Fibroblast of skin of abdomen (primary cell): ENCODE results near the gene RASA3.
A peak's percentile ranks its signal among the peaks of the same experiment; 100 is the strongest.

ENCODE experiments used
- DNase-seq: peaks from one replicate; pipeline ENCODE4 v3.0.0-alpha.2; 2013

Gene RASA3

DNA sequence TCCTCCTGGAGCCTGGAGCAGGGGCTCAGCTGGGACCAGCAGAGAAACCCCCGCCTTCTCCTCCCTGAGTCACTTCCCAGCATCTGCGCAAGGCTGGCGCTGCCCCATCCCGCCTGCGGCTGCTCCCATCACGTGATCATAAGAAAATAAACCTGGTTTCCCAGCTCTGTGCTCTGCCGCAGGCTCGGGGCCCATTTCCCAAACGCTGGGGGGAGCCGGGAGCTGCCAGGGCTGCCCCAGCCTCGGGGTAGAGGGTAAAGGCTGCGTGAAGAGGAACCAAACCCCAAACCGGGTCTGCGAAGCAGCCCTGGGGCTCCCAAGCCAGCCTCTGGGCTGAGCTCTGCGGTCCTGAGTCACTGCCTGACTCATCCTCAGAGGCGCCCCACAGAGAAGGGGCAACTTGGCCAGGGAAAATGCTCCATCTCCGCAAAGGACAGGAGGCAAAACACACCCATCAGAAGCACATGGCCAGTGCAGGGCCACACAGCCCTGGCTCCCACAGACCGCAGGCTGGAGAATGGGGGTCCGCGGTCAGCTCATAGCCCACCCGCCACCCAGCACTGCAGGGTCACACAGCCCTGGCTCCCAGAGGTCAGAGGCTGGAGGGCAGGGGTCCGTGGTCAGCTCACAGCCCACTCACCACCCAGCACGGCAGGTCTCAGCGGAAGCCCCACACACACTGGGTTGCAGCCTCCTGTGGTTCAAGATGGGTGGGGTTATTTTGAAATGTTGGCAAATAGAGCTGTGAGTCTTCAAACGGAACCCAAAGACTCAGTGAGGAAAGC is 67.1 kb downstream of the RASA3 start:
- DNase-seq: peak; percentile 98

DNA sequence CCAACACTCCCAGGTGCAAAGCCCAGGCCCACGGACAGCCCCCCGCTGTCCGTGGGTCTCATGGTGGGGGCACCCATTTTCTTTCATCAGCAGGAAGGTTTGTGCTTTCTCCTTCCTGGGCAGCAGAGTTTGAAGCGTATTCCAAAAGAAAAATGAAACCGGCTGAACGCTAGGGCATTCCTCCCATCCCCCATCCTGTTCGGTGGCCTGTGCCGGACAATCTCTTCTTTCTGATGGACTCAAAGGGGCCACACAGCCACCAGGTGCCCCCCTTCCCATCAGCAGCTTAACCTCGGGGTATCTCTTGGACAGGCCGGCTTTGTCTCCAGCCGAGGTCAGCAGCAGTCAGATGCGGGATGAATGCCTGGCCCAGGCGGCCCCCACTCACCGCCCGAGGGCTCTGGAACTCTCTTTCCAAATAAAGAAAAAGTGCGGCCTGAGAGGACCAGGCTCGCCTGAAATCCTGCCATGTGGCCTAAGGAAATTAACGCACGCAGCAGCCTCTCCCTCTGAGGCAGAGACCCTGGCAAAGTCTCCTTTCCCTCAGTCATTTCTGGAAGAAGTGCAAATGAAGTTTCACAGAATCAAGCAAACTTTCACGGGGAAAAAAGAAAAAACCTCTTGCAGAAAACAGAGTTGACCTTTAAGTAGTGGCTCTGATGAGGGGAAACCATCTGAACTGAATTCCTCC is 67.8 kb downstream of the RASA3 start:
- peak; percentile 34 for DNase-seq

DNA sequence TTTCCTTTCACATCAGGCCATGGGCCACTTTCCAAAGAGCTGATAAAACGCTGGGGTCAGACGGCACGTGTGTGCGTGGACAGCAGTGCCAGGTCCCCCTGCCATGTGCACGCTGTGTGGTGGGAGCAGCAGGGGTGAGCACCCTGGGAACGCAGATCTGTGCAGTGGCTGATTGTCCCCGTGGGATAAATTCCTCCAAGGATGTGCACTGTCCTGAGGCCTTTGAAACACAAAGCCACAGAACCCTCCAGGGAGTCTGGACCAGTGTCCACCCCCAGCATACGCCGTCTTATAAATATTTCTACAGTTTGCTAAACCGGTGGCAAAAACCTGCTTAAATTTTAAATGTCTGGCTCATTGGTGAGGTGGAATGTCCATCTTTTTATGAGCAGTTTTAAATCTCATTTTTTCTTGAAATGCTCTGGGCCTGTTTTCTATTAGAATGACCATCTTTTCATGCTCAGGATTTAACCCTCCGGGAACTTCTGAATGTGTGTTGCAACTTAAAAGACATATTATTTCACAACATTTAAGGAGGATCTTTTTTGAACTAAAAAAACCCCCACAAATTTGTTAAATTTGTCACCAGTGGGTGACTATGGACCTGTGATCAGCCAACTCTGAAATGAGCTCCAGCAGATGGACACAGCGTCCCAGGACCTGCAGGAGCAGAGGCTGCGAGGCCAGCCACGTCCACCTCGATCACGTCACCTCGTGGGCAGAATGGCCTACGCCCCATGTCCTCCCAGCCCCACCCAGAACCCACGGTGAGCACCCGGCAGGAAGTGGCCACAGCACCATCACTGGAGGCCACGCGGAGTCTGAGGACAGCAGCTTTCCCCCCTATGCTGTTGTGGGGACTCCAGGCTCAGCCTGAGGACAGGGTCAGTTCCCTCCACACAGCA is 68.6 kb downstream of the RASA3 start:
- DNase-seq: peak; percentile 62

DNA sequence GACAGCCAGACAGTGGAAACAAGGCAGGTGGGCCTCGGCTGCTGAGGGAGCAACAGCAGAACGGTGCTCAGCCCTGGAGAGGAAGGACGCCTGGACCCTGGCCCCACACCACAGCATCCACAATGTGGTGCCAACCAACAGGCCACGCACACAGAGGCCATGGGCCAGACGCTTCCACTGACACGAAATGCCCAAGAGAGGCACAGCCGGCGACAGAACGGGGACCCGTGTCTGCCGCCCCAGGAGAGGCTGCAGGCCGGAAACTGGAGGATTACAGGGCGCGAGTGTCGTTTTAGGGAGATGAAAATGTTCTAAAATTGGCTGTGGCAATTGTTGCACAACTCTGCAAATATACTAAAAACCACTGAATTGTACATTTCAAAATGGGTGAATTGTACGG is 69.7 kb downstream of the RASA3 start:
- DNase-seq: no peak

DNA sequence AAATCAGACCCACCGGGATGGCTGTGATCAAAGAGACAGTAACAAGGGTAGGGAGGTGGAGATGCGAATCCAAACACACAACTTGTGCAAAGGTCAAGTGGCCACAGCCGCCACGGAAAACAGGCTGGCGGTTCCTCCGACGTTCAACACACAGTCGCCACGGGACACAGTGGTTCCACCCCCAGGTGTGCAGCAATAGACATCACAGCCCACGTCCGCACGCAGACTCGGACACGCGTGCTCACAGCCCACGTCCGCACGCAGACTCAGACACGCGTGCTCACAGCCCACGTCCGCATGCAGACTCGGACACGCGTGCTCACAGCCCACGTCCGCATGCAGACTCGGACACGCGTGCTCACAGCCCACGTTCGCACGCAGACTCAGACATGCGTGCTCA is 70.1 kb downstream of the RASA3 start:
- no peak for DNase-seq

DNA sequence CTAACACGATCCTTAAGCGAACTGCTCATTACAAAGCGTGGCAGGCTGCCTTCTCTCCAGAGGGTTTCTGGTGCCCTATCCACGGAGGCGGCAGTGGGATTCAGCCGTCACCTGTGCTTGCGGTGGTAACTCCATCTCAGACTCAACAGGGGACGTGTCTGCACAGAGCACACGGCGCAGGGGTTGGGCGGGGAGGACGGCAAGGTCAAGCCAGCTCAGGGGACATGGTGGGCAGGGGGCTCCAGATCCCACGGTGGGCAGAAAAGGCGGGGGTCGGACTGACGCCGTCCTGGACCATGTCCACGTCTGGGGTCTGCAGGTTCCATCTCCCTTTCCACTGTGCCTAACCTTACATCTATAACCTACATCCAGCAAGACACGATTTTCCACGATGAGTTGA is 70.7 kb downstream of the RASA3 start:
- no peak for DNase-seq

DNA sequence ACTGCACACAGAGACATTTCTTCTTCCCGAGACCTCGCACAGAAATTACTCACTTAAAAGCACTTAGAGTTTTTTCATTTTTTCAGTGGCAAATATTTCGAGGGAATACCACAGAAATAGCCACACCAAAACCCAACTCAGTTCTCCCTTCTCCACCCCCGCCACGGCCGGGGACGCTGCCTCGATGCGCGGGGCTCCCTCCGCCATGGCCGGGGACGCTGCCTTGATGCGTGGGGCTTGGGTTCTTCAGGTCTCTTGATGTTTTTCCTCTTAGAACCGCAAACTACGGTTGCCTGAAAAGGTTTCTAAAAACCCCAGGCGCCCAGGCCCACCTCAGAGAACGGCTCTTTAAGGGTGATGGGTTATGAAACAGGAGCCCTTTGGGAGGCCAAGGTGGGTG is 71.4 kb downstream of the RASA3 start:
- DNase-seq: no peak

DNA sequence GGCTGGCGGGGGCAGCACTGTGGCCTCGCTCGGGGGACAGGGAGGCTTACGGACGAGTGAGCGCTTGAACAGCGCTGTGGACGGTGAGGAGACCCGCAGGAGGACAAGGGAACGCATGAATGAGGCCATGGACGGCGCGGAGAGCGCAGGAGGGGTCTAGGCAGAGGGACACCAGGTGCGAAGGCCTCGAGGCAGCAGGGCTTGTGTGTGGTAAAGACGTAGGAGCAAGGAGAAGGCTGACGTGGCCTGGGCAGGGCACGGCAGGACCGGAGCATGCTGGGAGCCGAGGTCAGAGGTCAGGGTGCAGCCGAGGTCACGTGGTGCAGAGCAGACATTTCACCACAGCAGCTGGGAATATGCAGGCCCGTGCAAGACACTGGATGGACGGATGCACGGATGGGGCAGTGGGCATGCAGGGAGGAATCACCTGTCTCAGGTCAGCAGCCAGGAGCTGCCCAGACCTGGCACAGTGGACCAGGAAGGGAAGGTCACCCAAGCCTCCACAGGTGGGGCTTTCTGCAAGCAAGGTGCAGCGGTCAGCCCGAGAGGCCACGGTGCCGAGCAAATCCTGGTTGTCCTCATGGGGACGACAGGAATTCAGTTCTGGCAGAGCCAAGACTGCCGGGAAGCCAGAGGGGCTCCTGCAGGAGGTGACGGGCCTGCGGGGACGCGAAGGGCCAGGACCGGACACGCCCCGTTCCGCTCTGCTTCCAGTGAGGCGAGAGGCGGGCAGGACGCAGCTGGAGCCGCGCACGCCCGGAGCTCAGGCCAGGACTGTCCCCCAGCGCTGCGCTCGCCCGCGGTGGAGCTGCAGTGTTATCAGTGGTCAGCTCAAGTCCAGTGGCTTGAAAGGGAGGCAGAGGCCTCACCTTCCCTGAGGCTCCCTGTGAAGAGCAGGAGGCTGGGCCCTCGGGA is 72.2 kb downstream of the RASA3 start:
- no peak for DNase-seq

DNA sequence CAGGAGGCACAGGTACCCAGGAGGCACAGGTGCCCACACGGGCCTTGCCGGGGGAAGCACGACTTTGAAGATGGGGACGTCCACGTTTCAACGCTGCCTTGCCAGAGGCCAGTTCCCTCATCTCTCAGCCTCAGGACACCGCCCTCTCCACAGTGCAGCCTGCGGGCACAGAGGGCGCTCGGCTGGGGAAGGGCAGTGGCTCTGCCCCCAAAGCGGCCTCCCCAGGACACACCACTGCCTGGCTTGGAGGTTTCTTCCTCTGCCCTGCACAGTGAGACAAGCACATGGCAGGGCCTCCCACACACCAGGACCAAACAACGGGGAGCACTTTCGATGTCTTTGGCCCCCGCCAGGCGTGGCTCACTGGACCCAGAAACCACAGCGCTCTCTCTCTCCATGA is 73.0 kb downstream of the RASA3 start:
- DNase-seq: no peak

DNA sequence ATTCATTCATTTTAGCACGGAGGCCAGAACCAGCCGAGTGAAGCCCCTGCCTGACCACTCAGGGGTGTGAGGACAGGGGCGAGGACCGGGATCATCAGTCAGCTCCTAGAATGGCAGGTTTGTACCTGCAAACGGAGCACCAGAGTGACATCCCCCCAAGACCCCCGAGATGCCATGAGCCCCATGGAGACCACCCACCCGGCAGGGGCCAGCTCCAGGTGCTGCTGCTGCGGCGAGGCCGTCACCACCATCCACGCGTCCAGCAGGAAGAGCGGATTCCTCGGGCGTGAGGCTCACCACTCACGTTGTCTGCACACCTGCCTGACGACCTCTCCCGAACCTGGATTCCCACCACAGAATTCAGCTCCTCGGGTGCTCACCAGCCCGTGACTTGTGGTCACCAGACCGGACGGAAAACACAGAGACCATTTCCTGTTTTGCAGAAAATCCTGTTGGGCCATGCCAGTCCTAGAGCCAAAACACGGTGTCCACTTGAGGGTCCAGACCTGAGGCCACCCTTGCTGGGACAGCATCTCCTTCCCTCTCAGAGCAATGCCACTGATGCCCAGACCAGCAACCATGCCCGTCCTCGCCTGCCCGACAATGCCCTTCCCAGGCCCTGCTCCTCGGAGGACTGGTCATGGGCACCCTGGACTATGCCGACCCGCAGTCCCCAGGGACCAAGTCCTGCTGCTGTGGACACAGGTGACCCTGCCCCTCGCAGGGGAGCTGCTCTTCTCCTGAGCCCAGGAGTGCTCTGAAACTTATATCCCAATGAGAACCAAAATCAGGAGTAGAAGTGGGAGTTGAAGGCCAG is 74.2 kb downstream of the RASA3 start:
- DNase-seq: no peak

DNA sequence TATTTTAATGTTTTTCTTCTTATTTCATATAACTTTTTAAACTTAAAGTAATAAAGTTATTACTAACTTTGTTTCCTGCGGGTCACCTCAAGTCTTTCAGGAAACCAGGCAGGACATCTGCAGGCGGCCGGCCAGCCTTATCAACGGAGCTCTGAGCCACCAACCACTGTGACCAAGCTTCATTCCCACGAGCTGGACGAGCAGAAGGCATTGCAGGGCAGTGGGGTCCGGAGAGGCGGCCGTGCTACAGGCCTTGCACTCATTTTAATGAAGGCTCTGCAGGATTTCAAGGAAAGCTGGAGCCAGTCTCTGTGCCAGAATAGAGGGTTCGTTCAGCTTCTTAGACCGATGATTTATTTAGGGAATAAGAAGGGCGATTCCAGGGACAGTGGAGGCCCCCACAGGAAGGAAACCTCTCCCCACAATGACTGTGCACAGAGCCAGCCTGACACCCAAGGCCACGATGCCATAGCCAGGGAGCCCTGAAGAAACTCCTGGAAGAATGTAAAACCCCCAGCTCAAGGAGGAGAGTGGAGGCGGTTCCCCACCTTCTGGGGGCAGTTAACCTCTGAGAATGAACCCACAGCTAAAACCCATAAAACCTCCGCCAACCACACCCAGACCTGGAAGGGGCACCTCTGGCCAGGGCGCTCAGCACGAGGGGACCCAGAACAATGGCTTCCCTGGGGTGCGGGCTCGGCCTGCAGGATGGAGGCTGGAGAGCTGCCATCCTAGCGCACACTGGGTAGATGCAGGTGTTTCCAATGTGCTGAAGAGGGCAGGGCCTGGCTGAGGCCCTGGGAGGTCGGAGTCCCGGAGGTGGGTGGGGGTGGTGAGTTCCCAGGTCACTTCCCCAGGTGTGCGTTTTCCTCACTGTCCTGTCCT is 75.0 kb downstream of the RASA3 start:
- no peak for DNase-seq

DNA sequence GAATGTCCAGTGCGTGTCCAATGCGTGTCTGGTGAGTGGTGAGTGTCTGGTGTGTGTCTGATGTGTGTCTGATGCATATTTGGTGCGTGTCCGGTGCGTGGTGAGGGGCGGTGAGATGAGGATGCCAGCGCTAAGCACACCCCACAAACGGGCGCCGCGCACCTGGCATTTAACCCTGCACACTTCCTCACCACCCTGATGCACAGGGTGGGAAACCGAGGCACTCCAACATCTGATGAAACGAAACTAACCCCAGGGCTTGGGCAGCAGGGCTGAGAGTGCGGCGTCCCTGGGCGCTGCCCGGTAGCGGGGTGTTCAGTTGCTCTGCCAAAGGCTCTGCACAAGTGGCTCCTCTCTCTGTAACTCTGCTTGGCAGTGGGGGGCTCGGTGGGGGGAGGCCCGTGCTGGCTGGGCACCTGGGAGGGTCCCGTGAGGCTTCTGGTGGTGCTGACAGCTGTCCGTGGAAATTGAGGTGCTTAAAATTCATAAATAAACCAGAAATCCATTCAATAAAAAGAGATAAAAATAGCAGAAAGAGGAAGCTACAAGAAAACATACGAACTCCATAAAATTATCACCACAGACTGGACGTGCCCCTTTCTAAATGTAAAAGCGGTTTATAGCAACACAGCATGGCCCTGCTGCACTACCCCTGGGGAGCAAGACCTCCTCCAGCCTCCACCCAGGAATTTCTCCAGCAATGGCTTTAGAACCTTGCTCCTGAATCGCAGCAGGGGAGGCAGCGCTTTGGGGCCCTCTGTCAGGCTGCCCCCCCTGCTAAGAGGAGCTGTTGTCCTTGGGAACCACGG is 76.0 kb downstream of the RASA3 start:
- no peak for DNase-seq

DNA sequence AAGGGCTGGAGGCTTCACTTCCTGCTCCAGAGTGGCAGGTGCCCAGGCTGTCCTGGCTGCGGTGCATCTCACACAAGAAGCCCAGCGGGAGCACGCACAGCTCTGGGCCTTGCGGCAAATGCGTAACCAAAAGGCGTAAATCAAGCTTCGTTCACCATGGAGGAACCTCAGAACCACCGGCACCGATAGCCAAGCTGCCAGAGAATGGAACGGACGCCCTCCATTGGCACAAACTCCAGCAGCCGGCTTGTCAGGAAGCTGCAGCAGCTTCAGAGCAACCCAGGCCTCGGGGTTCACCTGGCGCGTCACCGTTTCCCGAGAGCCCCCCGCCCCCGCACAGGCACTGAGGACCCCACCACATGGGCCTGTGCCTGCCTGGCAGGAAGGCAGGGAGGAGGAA is 76.7 kb downstream of the RASA3 start:
- no peak for DNase-seq

DNA sequence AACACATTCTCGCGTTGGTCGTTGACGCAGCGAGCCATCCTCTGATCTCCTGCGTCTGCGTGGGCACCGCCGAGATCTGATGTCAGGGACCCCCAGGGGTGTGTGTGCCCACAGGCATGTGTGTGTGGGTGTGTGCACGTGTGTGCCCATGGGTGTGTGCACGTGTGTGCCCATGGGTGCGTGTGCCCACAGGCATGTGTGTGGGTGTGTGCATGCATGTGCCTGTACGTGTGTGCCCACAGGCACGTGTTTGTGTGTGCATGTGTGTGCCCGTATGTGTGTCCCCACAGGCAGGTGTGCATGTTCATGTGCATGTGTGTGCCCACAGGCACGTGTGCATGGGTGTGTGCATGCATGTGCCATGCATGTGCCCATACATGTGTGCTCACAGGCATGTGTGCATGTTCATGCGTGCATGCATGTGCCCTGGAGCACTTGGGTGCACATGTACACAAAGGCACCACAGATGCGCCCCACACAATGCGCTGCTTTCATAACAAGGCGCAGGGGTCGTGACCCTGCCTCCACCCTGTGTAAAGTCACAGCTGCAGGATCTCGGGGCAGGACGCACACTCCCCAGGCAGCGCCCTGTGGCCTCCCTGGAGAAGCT is 77.5 kb downstream of the RASA3 start:
- no peak for DNase-seq

DNA sequence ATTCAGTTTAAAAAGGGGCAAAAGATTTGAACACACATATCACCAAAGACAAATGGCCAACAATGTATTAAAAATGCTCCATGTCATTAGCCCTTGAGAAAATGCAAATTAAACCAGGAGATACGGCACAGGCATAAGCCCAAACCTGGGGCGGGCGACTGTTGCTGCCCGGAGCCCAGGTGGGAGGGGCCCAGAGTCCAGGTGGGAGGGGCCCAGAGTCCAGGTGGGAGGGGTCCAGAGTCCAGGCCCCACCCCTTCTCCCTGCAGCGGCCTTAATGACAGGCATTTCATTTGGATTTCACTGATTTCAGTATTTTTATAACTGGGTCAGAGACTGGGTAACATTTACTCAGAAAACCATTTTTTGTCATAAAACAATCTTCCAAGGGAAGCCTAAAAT is 78.2 kb downstream of the RASA3 start:
- DNase-seq: no peak

DNA sequence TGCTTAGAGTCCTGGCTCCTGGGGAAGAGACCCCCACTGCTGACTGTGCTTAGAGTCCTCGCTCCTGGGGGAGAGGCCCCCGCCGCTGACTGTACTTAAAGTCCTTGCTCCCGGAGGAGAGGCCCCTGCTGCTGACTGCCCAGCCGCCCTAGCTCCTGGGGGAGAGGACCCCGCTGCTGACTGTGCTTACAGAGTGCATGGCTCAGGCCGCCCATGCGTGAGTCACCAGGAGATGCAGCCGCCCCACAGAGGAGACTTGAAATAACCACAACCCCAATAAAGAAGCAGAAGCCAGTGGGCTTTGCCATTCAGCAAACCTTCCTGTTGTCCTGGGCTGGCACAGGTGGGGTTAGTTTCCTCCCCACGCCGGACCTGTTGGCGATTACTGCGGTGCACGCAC is 79.4 kb downstream of the RASA3 start:
- peak; percentile 71 for DNase-seq

DNA sequence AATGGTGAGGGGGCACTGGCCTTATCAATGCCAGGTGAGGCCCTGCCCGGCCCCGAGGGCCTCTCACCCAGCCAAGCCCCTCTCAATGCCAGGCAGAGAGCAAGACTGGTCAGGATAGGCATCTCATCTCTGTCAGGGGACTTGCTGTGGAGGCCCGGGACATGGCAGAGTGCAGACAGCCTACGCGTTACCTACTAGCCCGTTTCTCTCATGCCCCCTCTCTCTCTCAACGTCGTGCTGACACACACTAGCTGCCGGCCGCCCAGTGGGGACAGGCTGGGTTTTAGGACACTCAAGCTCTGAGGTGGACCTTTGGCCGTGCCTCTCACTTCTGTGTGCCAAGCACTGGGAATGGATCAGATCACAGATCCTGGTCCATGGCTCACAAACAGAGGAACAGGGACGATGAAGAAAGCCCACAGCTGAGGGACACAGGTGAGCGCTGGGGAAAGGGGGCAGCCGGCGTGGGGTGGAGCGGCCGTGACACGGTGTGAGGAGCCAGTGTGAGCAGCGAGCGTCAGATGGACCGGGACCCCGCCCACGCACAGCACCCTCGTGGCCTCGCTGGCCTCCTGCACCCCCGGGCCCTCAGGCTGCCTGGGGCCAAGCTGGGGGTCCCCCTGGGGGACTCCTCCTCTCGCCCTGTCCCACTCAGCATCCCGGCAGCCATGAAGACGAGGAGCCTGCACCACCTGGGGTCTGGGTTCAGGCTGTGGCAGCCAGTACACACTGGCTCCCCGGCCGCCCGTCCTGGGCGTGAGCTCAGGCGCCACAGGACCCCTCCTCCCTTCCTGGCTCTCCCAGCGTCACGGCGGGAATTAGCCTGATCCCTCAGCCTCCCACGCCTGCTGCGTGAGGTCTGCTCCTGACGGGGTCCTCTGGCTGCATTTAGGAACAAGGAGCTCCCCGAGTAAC is 81.6 kb downstream of the RASA3 start:
- no peak for DNase-seq

DNA sequence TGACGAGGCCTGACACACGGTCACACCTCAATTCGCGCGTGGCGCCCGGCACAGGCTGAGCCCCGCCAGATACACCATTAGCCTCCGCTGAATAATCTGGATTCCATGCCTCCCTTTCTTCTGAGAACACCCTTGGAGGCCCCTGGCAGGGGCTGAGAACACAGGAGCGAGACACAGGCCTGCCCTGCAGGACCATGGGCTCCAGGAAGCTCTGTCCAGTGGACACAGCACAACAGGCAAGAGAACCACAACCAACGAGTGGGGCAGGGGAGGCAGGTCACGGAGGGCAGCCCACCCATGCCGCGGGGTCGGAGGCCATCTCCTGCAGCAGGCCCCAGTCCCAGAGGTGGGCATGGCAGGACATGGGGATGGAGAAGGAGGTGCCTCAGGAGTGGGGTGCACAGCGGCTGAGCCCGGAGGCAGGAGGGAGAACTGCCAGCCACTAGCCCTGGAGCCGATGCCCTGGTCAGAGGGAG is 82.8 kb downstream of the RASA3 start:
- no peak for DNase-seq
